Measurements from ENCODE around the gene SIAH2.

The SIAH2 gene

GRCh38 chr3:150783920-150784746 is 21.2 kb upstream of the SIAH2 start:
- Histone ChIP-seq H3K36me3 (ENCODE audit: insufficient read depth, low read length) (no peaks in the 10 kb centered on the region), H3K9ac (ENCODE audit: insufficient read length) (no peak overlapping the region), H3K9me3 (ENCODE audit: low read depth, low read length) (no peaks in the 10 kb centered on the region), H3K4me3 (no peak overlapping the region), H3K27ac (no peak overlapping the region)
- no peak for DNase-seq (ENCODE audit: low read depth, low spot score)
- TF ChIP-seq FOXP2 (optimal IDR thresholded peaks at IDR 0.05; ENCODE audit: control extremely low read depth, extremely low read length, insufficient read depth) (no peak), EZH2 (IDR thresholded peaks at IDR 0.05) (no peak), POLR2AphosphoS5 (IDR thresholded peaks at IDR 0.05; ENCODE audit: borderline replicate concordance, low read depth, low read length) (no peak)

GRCh38 chr3:150783316-150783715 is 20.3 kb upstream of the SIAH2 start:
- Histone ChIP-seq H3K9me3 (ENCODE audit: low read depth, low read length) (no peaks in the 10 kb centered on the region), H3K36me3 (ENCODE audit: insufficient read depth, low read length) (no peaks in the 10 kb centered on the region), H3K27ac (no peak overlapping the region), H3K9ac (ENCODE audit: insufficient read length) (no peak overlapping the region), H3K4me3 (no peak overlapping the region)
- no peak for TF ChIP-seq EZH2 (IDR thresholded peaks at IDR 0.05)
- no peak for TF ChIP-seq POLR2AphosphoS5 (IDR thresholded peaks at IDR 0.05; ENCODE audit: borderline replicate concordance, low read depth, low read length)
- DNase-seq (ENCODE audit: low read depth, low spot score): no peak

- Histone ChIP-seq H3K9me3 (ENCODE audit: low read depth, low read length) (no peaks in the 10 kb centered on the region), H3K36me3 (ENCODE audit: insufficient read depth, low read length) (no peaks in the 10 kb centered on the region), H3K27ac (no peak overlapping the region), H3K9ac (ENCODE audit: insufficient read length) (no peak overlapping the region), H3K4me3 (no peak overlapping the region)
- TF ChIP-seq EZH2 (IDR thresholded peaks at IDR 0.05): no peak
- no peak for TF ChIP-seq FOXP2 (optimal IDR thresholded peaks at IDR 0.05; ENCODE audit: control extremely low read depth, extremely low read length, insufficient read depth)
- TF ChIP-seq POLR2AphosphoS5 (IDR thresholded peaks at IDR 0.05; ENCODE audit: borderline replicate concordance, low read depth, low read length): no peak
- DNase-seq (ENCODE audit: low read depth, low spot score): no peak
These were observed 16.5 kb upstream of the SIAH2 start for GRCh38 chr3:150779402-150779858.

- no peak for DNase-seq (ENCODE audit: low read depth, low spot score)
- no peak for TF ChIP-seq EZH2 (IDR thresholded peaks at IDR 0.05)
- no peak for TF ChIP-seq POLR2AphosphoS5 (IDR thresholded peaks at IDR 0.05; ENCODE audit: borderline replicate concordance, low read depth, low read length)
- no peak for TF ChIP-seq FOXP2 (optimal IDR thresholded peaks at IDR 0.05; ENCODE audit: control extremely low read depth, extremely low read length, insufficient read depth)
- Histone ChIP-seq H3K27ac (no peak overlapping the region), H3K4me3 (no peak overlapping the region), H3K9ac (ENCODE audit: insufficient read length) (no peak overlapping the region), H3K36me3 (ENCODE audit: insufficient read depth, low read length) (no peaks in the 10 kb centered on the region), H3K9me3 (ENCODE audit: low read depth, low read length) (no peaks in the 10 kb centered on the region)
These were observed 15.9 kb upstream of the SIAH2 start for GRCh38 chr3:150778793-150779401.

GRCh38 chr3:150775001-150775599 is 12.1 kb upstream of the SIAH2 start:
- TF ChIP-seq FOXP2 (optimal IDR thresholded peaks at IDR 0.05; ENCODE audit: control extremely low read depth, extremely low read length, insufficient read depth) (no peak), POLR2AphosphoS5 (IDR thresholded peaks at IDR 0.05; ENCODE audit: borderline replicate concordance, low read depth, low read length) (no peak), EZH2 (IDR thresholded peaks at IDR 0.05) (no peak)
- Histone ChIP-seq H3K36me3 (ENCODE audit: insufficient read depth, low read length) (no peaks in the 10 kb centered on the region), H3K9me3 (ENCODE audit: low read depth, low read length) (no peaks in the 10 kb centered on the region), H3K27ac (no peak overlapping the region), H3K4me3 (no peak overlapping the region), H3K9ac (ENCODE audit: insufficient read length) (no peak overlapping the region)
- no peak for DNase-seq (ENCODE audit: low read depth, low spot score)

GRCh38 chr3:150773616-150774192 is 10.7 kb upstream of the SIAH2 start:
- Histone ChIP-seq H3K36me3 (ENCODE audit: insufficient read depth, low read length) (no peaks in the 10 kb centered on the region), H3K9me3 (ENCODE audit: low read depth, low read length) (no peaks in the 10 kb centered on the region), H3K4me3 (no peak overlapping the region), H3K9ac (ENCODE audit: insufficient read length) (no peak overlapping the region), H3K27ac (no peak overlapping the region)
- TF ChIP-seq POLR2AphosphoS5 (IDR thresholded peaks at IDR 0.05; ENCODE audit: borderline replicate concordance, low read depth, low read length) (no peak), EZH2 (IDR thresholded peaks at IDR 0.05) (no peak), FOXP2 (optimal IDR thresholded peaks at IDR 0.05; ENCODE audit: control extremely low read depth, extremely low read length, insufficient read depth) (no peak)
- DNase-seq (ENCODE audit: low read depth, low spot score): no peak

- H3K27ac ChIP-seq: no peak overlapping the region
- H3K36me3 ChIP-seq (ENCODE audit: insufficient read depth, low read length): no peaks in the 10 kb centered on the region
- H3K9me3 ChIP-seq (ENCODE audit: low read depth, low read length): no peaks in the 10 kb centered on the region
- DNase-seq (ENCODE audit: low read depth, low spot score): no peak
- no peak overlapping the region for H3K4me3 ChIP-seq
- H3K9ac ChIP-seq (ENCODE audit: insufficient read length): no peak overlapping the region
- no peak for TF ChIP-seq FOXP2 (optimal IDR thresholded peaks at IDR 0.05; ENCODE audit: control extremely low read depth, extremely low read length, insufficient read depth)
- TF ChIP-seq POLR2AphosphoS5 (IDR thresholded peaks at IDR 0.05; ENCODE audit: borderline replicate concordance, low read depth, low read length): no peak
- no peak for TF ChIP-seq EZH2 (IDR thresholded peaks at IDR 0.05)
These were observed 8.6 kb upstream of the SIAH2 start for GRCh38 chr3:150771600-150771999.

- Histone ChIP-seq H3K9ac (ENCODE audit: insufficient read length) (no peak overlapping the region), H3K36me3 (ENCODE audit: insufficient read depth, low read length) (no peaks in the 10 kb centered on the region)
These were observed 7.7 kb upstream of the SIAH2 start for GRCh38 chr3:150770681-150771080.

More at GRCh38 chr3:150770681-150771080, 7.7 kb upstream of the SIAH2 start:
- Histone ChIP-seq H3K9me3 (ENCODE audit: low read depth, low read length) (no peaks in the 10 kb centered on the region), H3K27ac (no peak overlapping the region), H3K4me3 (no peak overlapping the region)
- DNase-seq (ENCODE audit: low read depth, low spot score): no peak
- TF ChIP-seq EZH2 (IDR thresholded peaks at IDR 0.05) (no peak), FOXP2 (optimal IDR thresholded peaks at IDR 0.05; ENCODE audit: control extremely low read depth, extremely low read length, insufficient read depth) (no peak), POLR2AphosphoS5 (IDR thresholded peaks at IDR 0.05; ENCODE audit: borderline replicate concordance, low read depth, low read length) (no peak)

Data from SK-N-MC (cell line).